Thoracic aorta (tissue), 2 donors: ENCODE results near the gene ATF7. TPM values are rescaled to one million over a fixed set of nuclear protein-coding genes. Genes with fewer than 3 reads are reported as not detected.

Experiments used
- ATAC-seq: fragments of 150-250 bp; one replicate; pipeline ENCODE4 v1.8.0; 2017; ENCODE audit warnings: low read depth; ENCODE audit not compliant: insufficient number of reproducible peaks, low FRiP score
- DNase-seq: peaks from one replicate; pipeline ENCODE4 v3.0.0-alpha.2; 2020; ENCODE audit warnings: low spot score
- H3K27ac ChIP-seq, 2 donors: fragments of 200-600 bp; sonication (generic); 1 replicate in 1 of 2; 2 replicates in 1 of 2; pipeline ENCODE4 v1.5.1; 2016; ENCODE audit warnings: mild to moderate bottlenecking in 2 of 2, moderate library complexity in 2 of 2
- H3K27me3 ChIP-seq: fragments of 200-600 bp; sonication (generic); replicated peaks from 2 replicates; pipeline ENCODE4 v1.6.0; 2016; ENCODE audit warnings: mild to moderate bottlenecking; ENCODE audit not compliant: insufficient read depth
- H3K36me3 ChIP-seq: fragments of 200-600 bp; sonication (generic); one replicate; pipeline ENCODE4 v1.5.1; 2016
- H3K4me1 ChIP-seq, 2 donors: fragments of 200-600 bp; sonication (generic); 1 replicate in 1 of 2; 2 replicates in 1 of 2; pipeline versions ENCODE4 v1.5.1 to v1.6.0; 2016; ENCODE audit warnings: low read depth in 2 of 2, mild to moderate bottlenecking in 1 of 2; ENCODE audit not compliant: control insufficient read depth in 1 of 2
- H3K4me3 ChIP-seq: fragments of 200-600 bp; sonication (generic); 2 replicates; pipeline ENCODE4 v1.5.1; 2016; ENCODE audit warnings: mild to moderate bottlenecking
- H3K9me3 ChIP-seq: fragments of 200-600 bp; sonication (generic); 2 replicates; pipeline ENCODE4 v1.5.1; 2016
- CTCF ChIP-seq: fragments of 200-600 bp; sonication (generic); IDR thresholded peaks from one replicate; pipeline ENCODE4 v1.5.1; 2019; ENCODE audit warnings: antibody characterized with exemption
- total RNA-seq, 2 donors: library from RNA; depleted of rRNA; stranded (reverse); fragments of >200 nt; gene quantifications; one replicate each; pipeline versions ENCODE4 v1.1.0 to v1.2.3, GENCODE V29; 2016

ATF7 gene
- total RNA-seq, 2 donors from 2014 or later = 24.4 to 82.1 TPM

GRCh38 chr12:53497461-53497860 lies 128.7 kb downstream of the ATF7 start:
- Histone ChIP-seq H3K27me3 (no peaks in the 10 kb centered on the region), H3K4me3 (no peak overlapping the region), H3K9me3 (no peaks in the 10 kb centered on the region), H3K4me1 (peaks cover 16 to 38% of the 10 kb centered on the region in 2 donors), H3K36me3 (no peaks in the 10 kb centered on the region), H3K27ac (no peak overlapping the region)
- DNase-seq (no peak), ATAC-seq (no peak)
- TF ChIP-seq CTCF = no peak

GRCh38 chr12:53496752-53497032 lies 129.5 kb downstream of the ATF7 start:
- no peak for DNase-seq
- H3K4me1 ChIP-seq = peaks cover 15 to 38% of the 10 kb centered on the region in 2 donors
- no peak for TF ChIP-seq CTCF
- ATAC-seq = no peak
- no peaks in the 10 kb centered on the region for H3K27me3 ChIP-seq
- H3K9me3 ChIP-seq = no peaks in the 10 kb centered on the region
- no peak overlapping the region for H3K4me3 ChIP-seq
- no peak overlapping the region for H3K27ac ChIP-seq
- H3K36me3 ChIP-seq = no peaks in the 10 kb centered on the region

- ATAC-seq (no peak), DNase-seq (no peak)
- no peak overlapping the region for H3K27ac ChIP-seq
- TF ChIP-seq CTCF = no peak
- no peaks in the 10 kb centered on the region for H3K36me3 ChIP-seq
- no peaks in the 10 kb centered on the region for H3K27me3 ChIP-seq
- H3K4me1 ChIP-seq = peaks cover 13 to 37% of the 10 kb centered on the region in 2 donors
- H3K9me3 ChIP-seq = no peaks in the 10 kb centered on the region
- no peak overlapping the region for H3K4me3 ChIP-seq
Measured at GRCh38 chr12:53495903-53496751, 130.1 kb downstream of the ATF7 start.

- Histone ChIP-seq H3K27ac (peak overlapping the region; percentile 83 to 90), H3K9me3 (no peaks in the 10 kb centered on the region), H3K27me3 (no peaks in the 10 kb centered on the region), H3K36me3 (no peaks in the 10 kb centered on the region), H3K4me3 (peak overlapping the region; percentile 83), H3K4me1 (peaks cover 13 to 34% of the 10 kb centered on the region in 2 donors)
- ATAC-seq (no peak), DNase-seq (no peak)
- no peak for TF ChIP-seq CTCF
Measured at GRCh38 chr12:53493610-53494391, 132.4 kb downstream of the ATF7 start.

GRCh38 chr12:53492830-53493609 lies 133.2 kb downstream of the ATF7 start:
- Histone ChIP-seq H3K27me3 (no peaks in the 10 kb centered on the region), H3K4me3 (peak overlapping the region; percentile 83), H3K36me3 (no peaks in the 10 kb centered on the region), H3K27ac (peak overlapping the region; percentile 83 to 90), H3K4me1 (peaks cover 10 to 26% of the 10 kb centered on the region in 2 donors), H3K9me3 (no peaks in the 10 kb centered on the region)
- no peak for TF ChIP-seq CTCF
- ATAC-seq = peak; percentile 92
- DNase-seq = peak; percentile 78
